GM21423 (cell line): ENCODE data around the gene DNAJA2.

Experiments
- ATAC-seq: cut with Tn5 transposase; IDR thresholded peaks from one replicate; pipeline ENCODE4 v1.9.1; 2021; ENCODE audit warnings: mild to moderate bottlenecking, moderate library complexity; ENCODE audit not compliant: unreplicated experiment

Gene DNAJA2

DNA sequence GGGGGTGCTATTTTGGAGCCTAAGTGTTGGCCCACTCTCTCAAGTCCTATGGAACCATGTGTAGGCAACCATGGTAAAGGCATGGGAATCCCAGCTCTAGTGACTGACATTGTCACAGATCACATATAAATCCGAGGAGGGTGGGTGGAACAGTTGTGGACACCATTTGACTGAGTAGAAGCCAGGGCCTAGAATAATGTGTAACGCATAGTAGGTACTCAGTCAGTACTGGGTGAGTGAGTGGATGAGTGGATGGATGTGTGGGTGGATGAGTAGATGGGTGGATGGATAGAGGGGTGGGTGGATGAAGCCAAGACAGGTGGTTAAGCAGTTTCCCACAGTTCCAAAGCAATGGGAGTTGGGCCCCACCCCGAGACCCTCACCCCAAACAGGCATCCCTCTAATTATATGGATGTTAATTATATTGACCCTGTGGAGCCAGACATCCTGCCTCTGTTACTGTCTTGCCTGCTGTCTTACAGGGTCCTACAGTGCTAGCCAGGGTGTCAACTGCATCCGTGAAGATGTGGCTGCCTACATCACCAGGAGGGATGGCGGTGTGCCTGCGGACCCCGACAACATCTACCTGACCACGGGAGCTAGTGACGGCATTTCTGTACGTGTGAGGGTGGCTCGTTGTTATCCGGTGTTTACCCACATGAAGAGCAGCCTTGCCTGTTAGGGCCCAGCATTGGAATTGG, 67.0 kb downstream of the DNAJA2 start:
- no peak for ATAC-seq
